HG02938 (cell line): ENCODE results near the gene SEMA6B.

Experiments
- ATAC-seq: cut with Tn5 transposase; IDR thresholded peaks from one replicate; pipeline ENCODE4 v1.9.1; 2021; ENCODE audit warnings: mild to moderate bottlenecking, moderate library complexity; ENCODE audit not compliant: unreplicated experiment

SEMA6B gene

DNA sequence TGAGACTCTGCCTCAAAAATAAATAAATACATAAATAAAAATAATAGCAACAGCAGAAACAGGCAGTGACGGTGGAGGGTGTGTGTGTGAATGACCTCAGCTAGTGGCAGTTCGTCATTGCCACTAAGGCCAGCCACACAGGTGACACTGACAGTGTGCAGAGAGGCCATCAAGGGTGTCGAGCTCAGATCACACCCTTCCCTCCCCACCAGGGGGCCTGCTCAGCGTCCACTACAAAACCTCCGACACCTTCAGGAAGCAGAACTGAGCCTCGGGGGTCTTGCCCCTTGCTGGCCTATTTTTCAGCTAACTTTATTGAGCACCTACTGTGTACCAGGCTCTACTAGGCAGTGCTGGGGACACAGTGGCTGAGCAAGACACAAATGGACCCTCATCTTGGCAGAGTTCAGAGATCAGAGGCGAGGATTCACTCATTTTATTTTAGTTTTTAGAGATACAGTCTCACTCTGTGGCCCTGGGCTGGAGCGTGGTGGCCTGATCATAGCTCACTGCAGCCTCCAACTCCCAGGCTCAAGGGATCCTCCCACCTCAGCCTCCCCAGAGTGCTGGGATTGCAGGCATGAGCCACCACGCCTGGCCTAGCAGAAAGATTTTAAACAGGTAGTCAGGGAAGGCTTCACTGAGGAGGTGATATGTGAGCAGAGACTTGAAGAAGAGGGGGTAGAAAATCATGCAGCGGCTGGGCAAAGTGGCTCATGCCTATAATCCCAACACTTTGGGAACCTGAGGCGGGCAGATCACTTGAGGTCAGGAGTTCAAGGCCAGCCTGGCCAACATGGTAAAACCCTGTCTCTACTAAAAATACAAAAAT is 30.3 kb upstream of the SEMA6B start:
- ATAC-seq, result no peak

DNA sequence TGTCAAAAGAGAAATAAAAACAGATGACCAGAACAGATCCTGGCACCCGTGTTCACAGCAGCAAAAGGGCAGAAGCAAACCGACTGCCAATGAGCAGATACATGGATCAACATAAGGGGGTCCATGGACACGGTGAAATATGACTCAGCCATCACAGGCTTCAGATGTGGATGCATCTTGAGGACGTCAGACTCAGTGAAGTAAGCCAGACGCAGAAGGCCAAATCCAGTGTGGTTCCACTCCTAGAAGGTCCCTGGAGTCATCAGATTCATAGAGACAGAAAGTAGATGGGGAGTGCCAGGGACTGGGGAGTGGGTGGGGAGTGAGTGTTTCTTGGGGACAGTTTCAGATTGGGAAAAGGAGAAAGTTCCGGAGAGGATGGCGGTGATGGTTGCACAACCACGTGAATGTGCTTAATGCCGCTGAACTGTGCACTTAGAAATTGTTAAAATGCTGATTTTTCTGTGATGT is 28.8 kb upstream of the SEMA6B start:
- no peak for ATAC-seq

DNA sequence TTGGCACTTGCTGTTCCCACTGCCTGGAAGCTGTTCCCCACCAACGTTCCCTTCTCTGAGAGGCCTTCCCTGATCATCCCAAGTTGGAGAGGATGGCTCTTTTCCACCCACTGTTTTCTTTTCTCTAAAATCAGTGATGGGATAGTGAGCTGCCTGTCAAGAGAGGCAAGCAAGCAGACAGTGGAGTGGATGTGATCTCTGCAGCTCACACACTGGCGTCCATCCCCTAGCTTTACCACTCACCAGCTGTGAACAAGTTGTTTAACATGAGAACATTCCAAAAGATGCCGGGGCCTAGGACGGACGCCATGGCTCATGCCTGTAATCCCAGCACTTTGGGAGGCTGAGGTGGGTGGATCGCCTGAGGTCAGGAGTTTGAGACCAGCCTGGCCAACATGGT is 28.0 kb upstream of the SEMA6B start:
- ATAC-seq, result no peak

DNA sequence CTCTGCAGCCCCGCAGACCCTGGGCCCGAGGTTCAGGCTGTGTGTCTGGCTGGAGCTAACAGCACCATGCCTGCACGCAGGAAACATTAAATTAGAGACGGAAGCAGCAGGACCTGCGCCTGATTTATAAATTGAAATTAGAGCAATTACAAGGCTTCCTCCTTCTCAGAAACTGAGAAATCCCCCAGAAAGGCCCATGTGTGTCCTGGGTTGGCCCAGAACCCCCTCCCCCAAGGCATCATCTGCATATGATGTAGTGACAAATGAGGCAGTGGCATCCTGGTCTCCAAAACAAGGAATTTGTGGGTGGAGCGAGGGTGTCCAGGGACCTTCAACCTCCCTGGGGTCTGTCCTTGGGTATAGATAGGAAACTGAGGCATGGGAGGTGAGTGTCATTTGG is 27.2 kb upstream of the SEMA6B start:
- no peak for ATAC-seq

DNA sequence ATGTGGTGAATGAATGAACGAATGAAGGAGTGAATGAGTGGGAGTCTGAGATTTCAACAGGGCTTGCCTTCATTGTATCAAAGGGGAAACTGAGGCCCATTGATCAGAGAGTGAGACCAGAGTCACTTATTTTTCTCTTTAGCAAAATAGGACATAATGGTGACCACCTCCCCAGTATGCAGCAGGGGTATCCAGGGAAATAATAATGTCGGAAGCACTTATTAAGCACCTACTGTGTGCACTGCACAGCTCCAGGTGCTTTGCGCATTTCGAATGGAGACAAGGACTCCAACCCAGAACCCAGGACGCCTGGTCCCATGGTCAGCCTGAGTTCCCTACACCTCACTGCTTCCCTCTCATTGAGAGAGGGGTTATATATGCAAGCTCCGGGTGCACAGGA is 26.8 kb upstream of the SEMA6B start:
- no peak for ATAC-seq

DNA sequence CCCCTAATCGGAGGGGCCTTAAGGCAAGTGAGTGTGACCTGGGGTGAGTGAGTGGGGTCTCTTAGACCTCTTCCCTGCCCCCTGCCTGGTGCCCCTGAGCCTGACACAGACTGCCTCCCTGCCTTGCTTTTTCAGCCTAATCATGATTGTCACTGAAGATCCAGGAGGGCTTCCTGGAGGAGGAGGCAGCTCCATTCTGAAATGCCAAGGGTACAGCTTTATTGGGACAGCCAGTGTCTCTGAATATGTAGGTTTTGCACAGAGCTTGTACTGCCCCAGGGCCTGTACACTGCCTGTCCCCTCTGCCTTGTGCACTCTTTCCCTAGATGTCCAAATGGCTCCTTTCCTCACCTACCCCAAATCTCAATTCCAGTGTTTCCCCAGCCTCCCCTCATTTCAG is 26.1 kb upstream of the SEMA6B start:
- ATAC-seq, result no peak

DNA sequence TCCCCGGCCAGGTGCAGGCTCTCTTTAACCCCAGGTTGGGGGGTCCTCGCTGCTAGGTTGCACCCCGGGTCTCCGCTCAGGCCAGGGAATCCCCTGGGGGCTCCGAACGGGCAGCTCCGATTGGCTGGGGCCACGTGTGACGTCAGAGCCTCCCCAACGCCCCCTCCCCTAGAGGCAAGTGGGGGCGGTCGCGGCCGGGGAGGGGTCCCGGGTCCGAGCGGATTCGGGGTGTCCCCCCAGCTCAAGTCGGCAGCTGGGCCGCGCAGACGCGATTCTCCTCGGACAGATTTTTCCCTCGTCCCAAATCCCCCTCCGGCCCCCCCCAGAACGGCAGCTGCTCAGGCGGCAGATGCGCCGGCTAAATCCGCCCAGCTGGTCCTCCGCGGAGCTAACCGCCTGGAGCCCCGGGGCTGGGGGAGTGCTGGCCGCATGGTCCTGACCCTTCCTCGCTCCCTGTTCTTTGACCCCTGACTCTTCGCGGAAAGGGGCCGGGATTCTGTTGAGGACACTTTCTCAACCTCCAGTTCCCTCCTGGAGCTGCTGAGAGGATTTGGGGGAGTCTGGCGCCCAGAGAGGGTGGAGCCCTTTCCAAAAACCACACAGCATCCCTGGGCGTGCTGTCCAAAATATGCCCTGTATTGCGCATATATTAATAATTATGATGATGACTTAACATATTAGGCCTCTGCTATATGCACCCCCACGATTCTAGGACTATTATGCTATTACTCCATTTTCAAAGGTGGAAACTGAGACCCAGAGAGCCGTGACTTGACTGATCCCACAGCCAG is 25.4 kb upstream of the SEMA6B start:
- ATAC-seq, result no peak

DNA sequence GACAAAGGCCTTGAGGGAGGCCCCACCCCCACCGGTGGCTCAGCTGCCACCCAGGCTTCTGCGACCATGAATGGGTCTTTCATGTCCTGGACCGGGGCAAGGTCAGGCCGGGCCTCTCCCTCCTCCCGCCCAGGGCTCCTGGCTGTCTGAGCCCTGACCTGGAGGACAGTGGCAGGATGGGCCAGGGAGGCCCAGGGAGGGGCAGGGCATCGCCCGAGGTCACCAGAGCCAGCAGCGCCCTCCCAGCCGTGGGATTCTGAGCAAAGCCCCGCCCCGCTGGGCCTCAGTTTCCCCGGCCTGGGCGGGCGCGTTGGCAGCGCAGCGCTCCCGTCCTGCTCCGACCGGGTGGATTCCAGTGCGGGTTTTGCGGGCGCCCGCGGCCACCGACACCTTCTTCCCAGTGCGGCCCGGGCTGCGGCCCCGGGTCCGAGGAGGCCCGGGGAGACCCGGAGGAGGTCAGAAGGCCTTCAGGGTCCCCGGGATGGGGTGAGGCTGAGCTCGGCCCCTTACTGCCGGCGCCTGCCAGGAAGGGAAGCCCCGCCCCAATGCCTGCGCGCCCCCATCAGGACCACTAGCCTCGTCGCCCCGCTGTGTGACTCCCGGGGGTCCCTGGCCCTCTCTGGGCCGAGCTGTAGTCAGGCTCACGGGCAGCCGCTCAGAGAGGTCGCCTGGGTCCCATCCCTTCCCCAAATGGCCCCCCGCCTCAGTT is 24.6 kb upstream of the SEMA6B start:
- ATAC-seq, result no peak

DNA sequence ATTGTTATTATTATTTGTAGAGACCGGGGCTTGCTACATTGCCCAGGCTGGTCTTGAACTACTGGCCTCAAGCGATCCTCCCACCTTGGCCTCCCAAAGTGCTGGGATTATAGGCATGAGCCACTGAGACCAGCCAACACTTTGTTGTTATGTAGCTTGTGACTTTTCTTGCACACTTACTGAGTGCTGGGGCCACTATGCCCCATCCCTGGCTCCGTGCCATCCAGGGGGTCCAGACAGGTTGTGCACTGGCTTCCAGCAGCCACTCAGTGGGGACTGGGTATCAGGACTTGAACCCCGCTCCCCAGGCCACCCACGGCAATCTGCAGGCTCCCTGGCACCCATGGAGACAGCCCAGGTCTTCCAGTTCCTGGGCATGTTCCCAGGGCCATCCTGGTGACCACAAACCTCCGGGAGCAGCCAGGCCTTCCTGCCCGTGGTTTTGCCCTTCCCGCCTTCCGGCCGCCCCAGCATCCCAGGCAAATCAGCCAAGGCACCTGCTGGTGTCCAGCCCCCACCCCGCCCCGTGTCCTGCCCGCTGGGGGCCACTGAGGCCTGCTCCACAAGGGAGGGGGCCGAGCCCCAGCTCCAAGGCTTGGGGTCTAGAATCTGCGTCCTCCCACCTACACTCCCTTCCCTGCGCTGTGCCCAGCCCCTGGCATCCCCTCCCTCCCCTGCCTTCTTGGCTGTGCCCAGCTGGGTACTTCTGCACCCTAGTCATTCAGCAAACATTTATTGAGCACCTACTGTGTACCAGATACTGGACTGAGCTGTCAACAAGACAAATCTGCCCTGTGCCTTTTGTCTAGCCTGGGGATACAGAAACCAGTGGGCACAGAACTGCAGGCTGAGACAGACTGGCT is 23.7 kb upstream of the SEMA6B start:
- ATAC-seq, result no peak

DNA sequence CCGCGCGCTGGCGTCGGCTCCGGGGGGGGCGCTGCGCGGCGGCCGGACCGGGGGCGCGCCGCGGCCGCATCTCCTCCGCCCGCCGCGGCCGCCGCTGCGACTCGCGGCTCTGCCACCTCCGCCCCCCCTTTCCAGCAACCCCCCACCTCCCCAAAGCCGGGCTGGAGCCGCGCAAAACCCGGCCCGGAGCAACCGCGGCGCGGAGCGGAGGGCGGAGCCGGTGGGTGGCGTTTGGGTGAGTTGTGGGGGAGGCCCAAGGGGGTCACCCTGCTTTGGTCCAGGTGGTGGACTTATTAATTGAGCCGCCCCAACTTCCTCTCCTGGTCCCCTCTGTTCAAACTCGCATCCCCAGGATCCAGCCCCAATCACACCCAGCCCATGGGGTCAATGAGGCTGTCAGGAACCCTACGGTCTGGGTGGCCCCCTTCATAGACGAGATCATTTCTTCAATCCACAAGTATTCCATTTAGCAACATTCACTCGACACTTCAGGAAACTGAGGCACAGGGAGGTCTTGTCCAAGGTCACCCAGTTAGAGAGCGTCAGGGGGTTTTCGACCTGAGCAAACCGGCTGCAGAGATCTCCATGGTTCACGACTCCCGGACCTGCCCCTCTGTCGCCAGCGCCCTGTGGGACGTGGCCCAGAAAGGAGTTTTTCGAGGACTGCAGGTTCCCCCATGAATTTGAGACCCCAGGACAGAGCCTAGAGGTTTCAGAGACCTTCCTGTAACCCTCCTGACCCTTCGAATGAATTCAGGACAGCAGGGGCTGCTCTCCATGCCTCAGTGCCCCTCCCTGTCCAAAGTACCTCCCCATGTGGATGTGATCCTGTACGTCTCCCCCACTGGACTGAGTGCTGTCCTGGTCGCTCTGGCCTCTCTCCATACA is 22.4 kb upstream of the SEMA6B start:
- no peak for ATAC-seq

DNA sequence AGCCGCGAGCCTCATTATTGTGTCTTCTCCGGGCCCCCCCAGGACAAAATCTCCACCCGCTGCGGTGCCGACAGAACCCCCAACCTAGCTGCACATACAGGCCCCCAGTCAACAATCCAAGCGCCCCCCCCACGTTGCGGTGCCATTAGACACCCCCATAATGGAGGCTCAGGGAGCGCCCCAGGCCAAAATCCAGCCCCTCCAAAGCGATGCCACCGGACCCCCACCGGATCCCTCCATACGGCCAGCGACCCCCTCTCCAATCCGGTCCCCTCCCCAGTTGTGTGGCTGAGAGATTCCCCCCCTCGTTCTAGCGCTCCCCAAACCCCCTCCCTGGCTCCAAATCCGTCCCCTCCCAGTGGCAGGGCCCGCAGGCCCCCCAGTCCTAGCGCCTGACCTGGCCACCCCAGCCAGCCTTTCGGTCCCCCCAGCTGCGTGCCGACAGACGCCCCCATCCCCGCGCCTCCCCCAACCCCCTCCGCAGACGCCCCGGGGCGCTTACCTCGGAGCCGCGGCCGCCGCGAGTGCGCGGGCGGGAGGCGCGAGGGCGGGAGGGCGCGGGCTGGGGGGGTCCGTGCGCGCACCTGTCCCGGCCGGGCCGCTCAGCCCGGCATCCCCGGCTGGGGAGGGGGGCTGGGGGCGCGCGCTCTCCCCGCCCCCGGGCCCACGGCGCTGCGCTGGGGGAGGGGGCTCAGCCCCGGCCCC is 21.6 kb upstream of the SEMA6B start:
- no peak for ATAC-seq

DNA sequence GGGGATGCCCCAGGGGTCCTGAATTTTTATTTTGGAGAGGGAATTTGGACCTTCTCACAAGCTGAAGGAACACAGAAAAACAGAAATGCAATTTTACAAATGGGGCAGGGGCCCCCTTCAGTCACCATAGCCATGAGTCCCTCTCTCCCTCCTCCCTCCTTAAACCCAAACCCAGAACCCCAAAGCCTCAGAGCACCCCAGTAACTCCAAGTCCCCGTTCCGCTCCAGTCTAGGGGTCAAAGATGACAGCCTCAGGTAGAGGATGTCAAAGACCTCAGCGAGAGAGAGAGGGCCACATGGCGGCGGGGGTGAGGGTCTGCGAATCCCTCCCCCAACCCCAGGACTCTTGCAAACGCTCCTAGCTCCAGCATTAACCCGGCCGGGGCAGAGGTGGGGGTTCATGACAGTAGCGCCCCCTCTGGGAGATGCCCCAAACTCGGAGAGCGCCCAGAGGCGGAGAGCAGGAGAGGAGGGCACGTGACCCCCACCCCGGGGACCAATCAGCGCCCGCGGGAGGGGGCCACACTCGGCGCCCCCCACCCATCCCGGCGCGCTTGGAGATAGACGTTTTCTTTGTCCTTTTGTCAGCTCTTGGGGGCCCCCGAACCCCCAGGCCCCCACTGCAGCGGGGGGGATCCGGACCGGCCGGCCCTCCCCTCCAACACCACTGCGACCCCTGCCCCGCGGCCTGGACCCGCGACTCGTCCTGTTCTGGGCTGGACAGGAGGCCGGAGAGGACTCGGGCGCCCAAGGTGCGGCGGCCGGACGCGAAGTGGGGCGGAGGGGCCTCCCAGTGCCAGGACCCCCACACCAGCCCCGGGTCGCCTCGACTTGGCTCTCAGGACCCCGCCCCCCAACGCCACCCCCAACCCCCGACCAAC is 20.8 kb upstream of the SEMA6B start:
- no peak for ATAC-seq

DNA sequence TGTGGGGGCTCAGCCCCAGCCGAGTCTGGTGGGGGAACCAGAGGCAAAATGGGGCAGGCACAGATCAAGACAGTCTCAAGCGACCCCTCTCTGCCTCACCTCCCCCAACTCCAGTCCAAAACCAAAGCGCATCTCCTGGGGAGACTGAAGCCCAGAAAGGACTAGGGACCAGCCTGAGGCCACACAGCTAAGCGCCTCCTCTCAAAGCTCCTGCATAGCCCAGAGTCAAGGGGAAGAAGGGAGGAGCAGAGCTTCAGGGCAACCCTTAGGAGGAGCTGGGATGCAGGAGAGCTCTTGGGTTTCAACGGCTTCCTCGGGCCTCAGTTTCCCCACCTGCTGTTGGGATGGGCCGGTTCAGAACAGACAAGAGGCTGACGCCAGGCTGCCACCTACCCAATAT is 19.9 kb upstream of the SEMA6B start:
- no peak for ATAC-seq

DNA sequence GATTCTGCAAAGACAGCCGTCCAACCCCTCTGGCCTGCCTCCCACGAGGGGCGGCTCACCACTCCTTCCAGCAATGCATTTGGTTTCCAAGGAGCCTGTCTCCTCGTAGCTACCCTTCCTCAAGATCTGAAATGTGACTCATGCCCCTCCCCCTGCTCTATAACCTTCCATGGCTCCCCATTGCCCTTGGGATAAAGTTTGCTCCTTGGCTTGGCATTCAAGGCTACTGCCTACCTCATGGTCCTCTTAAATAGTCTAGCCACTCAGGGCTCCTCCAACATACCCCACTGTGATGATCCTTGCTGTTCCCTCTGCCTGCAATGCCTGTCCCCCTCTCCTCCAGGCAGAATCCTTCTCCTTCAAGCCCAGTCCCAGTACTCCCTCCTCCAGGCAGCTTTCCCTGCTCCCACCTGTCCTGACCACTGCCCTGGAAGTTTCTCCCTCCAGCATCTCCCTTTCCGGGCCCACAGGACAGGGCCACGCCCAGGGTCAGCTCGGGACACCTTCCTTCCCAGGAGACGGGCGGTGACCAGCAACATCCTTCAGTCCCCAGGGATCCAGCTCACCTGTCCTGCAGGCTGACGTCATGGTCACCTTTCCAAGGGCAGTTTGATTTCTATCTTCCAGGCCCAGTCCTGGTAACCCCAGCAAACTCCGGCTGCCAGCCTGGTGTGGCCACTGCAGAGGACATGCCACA is 19.2 kb upstream of the SEMA6B start:
- no peak for ATAC-seq

DNA sequence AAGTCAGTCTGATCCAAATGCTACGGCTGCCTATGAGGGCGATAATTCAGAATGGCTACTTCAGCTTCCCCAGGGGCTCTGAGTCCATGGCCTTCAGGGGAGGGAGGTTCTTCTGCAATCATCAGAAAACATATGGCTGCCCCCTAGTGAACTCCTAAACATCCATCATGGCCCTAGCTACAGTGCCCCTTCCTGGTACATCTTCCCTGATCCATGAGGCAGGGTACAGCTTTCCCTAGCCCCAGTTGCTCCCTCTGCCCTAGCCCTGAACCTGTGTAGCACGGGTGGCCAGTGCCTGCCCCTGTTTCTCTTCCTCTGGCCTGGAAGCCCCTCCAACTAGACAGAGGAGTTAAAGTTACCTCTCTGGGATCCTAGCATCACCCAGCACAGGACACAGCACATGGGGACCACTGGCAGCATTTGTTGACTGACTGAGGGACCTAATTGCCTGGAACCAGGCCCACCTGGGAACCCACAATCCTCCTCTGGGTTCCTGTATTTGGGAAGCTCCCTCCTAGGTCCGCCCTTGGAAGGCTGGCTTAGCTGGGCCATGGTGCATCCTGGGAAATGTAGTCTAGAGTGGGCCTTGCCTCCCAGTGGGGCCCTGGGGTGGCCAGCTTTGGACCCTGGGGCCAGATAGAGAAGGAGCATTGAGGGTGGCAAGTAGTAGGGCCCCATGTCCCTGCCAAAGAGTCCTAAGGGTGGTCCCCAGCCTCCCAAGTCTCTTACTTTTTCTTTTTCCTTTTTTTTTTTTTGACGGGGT is 17.7 kb upstream of the SEMA6B start:
- ATAC-seq, result no peak

DNA sequence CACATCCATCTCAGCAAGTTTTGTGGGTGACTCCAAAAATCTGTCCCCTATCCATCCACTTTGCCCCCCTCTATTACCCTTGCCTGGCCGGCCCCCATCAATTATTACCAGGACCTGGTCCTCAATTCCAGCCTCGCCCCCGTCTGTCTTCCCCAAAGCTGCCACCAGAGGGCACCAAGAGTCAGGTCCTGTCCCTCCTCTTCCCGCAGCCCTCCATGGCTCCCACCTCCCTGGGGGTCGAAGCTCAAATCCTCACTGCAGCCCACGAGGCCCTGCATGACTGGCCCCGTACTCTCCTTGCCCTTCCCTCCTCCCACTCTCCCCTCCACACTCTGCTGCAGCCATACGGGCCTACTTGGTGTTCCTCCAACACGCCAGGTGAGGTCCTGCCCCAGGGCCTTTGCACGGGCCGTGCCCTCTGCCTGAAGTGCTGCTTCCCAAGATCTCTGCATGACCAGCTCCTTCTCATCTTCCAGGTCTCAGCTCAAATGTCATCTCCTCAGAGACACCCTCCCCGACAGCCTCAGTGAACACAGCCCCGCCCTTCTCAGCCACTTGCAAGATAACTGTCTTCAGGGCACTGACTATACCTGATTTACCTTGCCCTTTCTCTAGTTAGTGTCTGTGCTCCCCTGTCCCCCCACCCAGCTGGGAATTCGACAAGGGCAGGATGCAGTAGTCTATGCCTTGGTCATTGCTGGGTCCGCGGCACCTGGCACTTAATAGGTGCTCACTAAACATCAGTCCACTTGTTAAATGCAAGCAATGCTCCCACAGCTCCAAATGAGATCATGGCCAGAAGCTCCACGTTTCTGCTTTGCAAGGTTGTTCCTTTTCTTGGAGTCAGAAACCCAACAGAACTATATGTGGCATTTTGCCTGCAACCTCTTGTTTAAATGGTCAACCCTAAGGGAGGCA is 16.8 kb upstream of the SEMA6B start:
- no peak for ATAC-seq
